Neural cell (in vitro differentiated cells): ENCODE data around the gene OAS1. TPM values are rescaled to one million over a fixed set of nuclear protein-coding genes. Genes with fewer than 3 reads are reported as not detected.

ENCODE experiments used
- H2AFZ ChIP-seq: fragments of 200-600, 300-800 bp; sonication (generic), shearing (Covaris generic); 2 replicates; pipeline ENCODE4 v1.6.0; 2014; ENCODE audit warnings: low read depth, mild to moderate bottlenecking, antibody characterized with exemption, low read length, moderate library complexity
- H3F3A ChIP-seq: fragments of 200-600 bp; shearing (Covaris generic); 2 replicates; pipeline ENCODE4 v1.6.1; 2016; ENCODE audit warnings: mild to moderate bottlenecking, moderate library complexity, mixed read lengths, antibody characterized with exemption, low read length; ENCODE audit not compliant: insufficient read depth, poor library complexity, severe bottlenecking
- H3K27ac ChIP-seq: fragments of 200-600, 300-800 bp; sonication (generic), shearing (Covaris generic); 2 replicates; pipeline ENCODE4 v1.5.1; 2014; ENCODE audit warnings: mild to moderate bottlenecking, low read length, moderate library complexity
- H3K27me3 ChIP-seq: fragments of 300-800, 200-600 bp; sonication (generic), shearing (Covaris generic); 2 replicates; pipeline ENCODE4 v1.6.0; 2014; ENCODE audit warnings: mild to moderate bottlenecking, low read depth, low read length, moderate library complexity; ENCODE audit not compliant: insufficient read depth
- H3K36me3 ChIP-seq: fragments of 300-800, 200-600 bp; sonication (generic), shearing (Covaris generic); 2 replicates; pipeline ENCODE4 v1.5.1; 2014; ENCODE audit warnings: mild to moderate bottlenecking, antibody characterized with exemption, low read length, moderate library complexity; ENCODE audit not compliant: insufficient read depth
- H3K4me2 ChIP-seq: fragments of 300-800, 200-600 bp; sonication (generic), shearing (Covaris generic); 2 replicates; pipeline ENCODE4 v1.6.0; 2014; ENCODE audit warnings: mild to moderate bottlenecking, low read length
- H3K4me3 ChIP-seq: fragments of 300-800, 200-600 bp; sonication (generic), shearing (Covaris generic); 2 replicates; pipeline ENCODE4 v1.5.1; 2014; ENCODE audit warnings: mild to moderate bottlenecking, low read length, moderate library complexity
- H3K79me2 ChIP-seq: fragments of 200-600 bp; shearing (Covaris generic); replicated peaks from 2 replicates; pipeline ENCODE4 v1.6.0; 2014; ENCODE audit warnings: mild to moderate bottlenecking, low read length, moderate library complexity; ENCODE audit not compliant: insufficient read depth
- H3K9ac ChIP-seq: fragments of 300-800, 200-600 bp; sonication (generic), shearing (Covaris generic); 2 replicates; pipeline ENCODE4 v1.6.1; 2016; ENCODE audit warnings: mild to moderate bottlenecking, low read length, mixed read lengths
- H3K9me2 ChIP-seq: fragments of 200-600 bp; shearing (Covaris generic); 2 replicates; pipeline ENCODE4 v1.6.1; 2016; ENCODE audit warnings: mild to moderate bottlenecking, low read length, mixed read lengths; ENCODE audit not compliant: insufficient read depth
- H3K9me3 ChIP-seq: fragments of 200-600, 300-800 bp; sonication (generic), shearing (Covaris generic); 2 replicates; pipeline ENCODE4 v1.6.1; 2016; ENCODE audit warnings: mild to moderate bottlenecking, mixed run types, low read length, moderate library complexity, mixed read lengths
- H4K20me1 ChIP-seq: fragments of 200-600 bp; shearing (Covaris generic); 2 replicates; pipeline ENCODE4 v1.6.1; 2016; ENCODE audit warnings: mild to moderate bottlenecking, mixed run types; ENCODE audit not compliant: insufficient read depth
- EP300 ChIP-seq: fragments of 450-650 bp; conservative IDR thresholded peaks from 2 replicates; pipeline ENCODE4 v1.6.1; 2014; ENCODE audit warnings: antibody characterized with exemption, mild to moderate bottlenecking, moderate library complexity; ENCODE audit not compliant: poor library complexity, severe bottlenecking
- EZH2 ChIP-seq: fragments of 200-600, 300-800 bp; shearing (Covaris generic), sonication (generic); IDR thresholded peaks from 2 replicates; pipeline ENCODE4 v1.6.1; 2014; ENCODE audit warnings: antibody characterized with exemption, low read length, borderline replicate concordance, mild to moderate bottlenecking; ENCODE audit not compliant: insufficient read depth, poor library complexity, severe bottlenecking
- MXI1 ChIP-seq: fragments of 450-650 bp; conservative IDR thresholded peaks from 2 replicates; pipeline ENCODE4 v1.6.1; 2014; ENCODE audit warnings: antibody characterized with exemption, mild to moderate bottlenecking; ENCODE audit not compliant: poor library complexity, severe bottlenecking
- POLR2AphosphoS5 ChIP-seq: IDR thresholded peaks from 2 replicates; pipeline ENCODE4 v1.6.1; 2012
- RAD21 ChIP-seq: fragments of 450-650 bp; conservative IDR thresholded peaks from 2 replicates; pipeline ENCODE4 v1.6.1; 2014; ENCODE audit warnings: antibody characterized with exemption, mild to moderate bottlenecking, moderate library complexity
- SMC3 ChIP-seq: fragments of 450-650 bp; conservative IDR thresholded peaks from 2 replicates; pipeline ENCODE4 v1.6.1; 2014; ENCODE audit warnings: antibody characterized with exemption, mild to moderate bottlenecking, moderate library complexity; ENCODE audit not compliant: poor library complexity
- TAF1 ChIP-seq: IDR thresholded peaks from 2 replicates; pipeline ENCODE4 v1.6.1; 2012; ENCODE audit warnings: low read depth
- polyA plus RNA-seq: library from polyadenylated mRNA; depleted of rRNA; stranded (reverse); fragments of >200 nt; gene quantifications from 2 replicates; pipeline ENCODE4 v1.2.3, GENCODE V29; 2014
- TF ChIP-seq, protein P1 (sequence below): IDR thresholded peaks from 2 replicates; pipeline ENCODE4 v1.6.1; 2012; ENCODE audit warnings: borderline replicate concordance
- TF ChIP-seq, protein P2 (sequence below): fragments of 450-650 bp; IDR thresholded peaks from 2 replicates; pipeline ENCODE4 v1.5.1; 2014; ENCODE audit warnings: antibody characterized with exemption, mild to moderate bottlenecking, moderate library complexity; ENCODE audit not compliant: poor library complexity, severe bottlenecking

The OAS1 gene
- polyA plus RNA-seq, 1 donor from 2014 or later = not detected

DNA sequence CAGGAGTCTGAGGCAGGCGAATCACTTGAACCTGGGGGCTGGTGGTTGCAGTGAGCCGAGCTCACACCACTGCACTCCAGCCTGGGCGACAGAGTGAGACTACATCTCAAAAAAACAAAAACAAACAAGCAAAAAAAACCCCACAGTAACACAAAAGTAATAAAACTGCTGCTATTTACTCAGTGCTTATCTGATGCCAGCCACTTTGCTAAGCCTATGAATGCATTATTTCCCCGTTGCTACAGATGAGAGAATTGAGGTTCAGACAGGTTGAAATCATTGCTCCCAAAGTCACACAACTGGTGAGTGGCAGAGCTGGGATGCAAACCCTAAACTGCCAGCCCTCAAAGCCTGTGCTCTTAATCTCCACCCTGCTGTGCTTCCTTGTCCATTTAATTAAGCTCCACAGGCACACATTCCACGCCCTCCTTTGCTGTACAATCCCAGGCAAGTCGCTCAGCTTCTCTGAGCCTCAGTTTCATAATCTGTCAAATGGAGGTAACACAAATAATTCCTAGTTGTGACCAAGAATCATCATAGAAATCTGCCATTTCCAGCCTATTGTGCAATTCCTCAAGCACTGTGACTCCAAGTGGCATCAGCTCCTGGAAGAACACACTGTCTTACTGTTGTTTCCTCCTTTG lies 25.8 kb downstream of the OAS1 start:
- no peak overlapping the region for H3K4me2 ChIP-seq
- no peaks in the 10 kb centered on the region for H3K79me2 ChIP-seq
- no peak overlapping the region for H3K27ac ChIP-seq
- H3K9me3 ChIP-seq = no peaks in the 10 kb centered on the region
- no peak overlapping the region for H2AFZ ChIP-seq
- H4K20me1 ChIP-seq = no peaks in the 10 kb centered on the region
- no peak overlapping the region for H3K4me3 ChIP-seq
- no peaks in the 10 kb centered on the region for H3K36me3 ChIP-seq
- H3K27me3 ChIP-seq = peaks cover 6% of the 10 kb centered on the region
- H3F3A ChIP-seq = no peaks in the 10 kb centered on the region
- H3K9ac ChIP-seq = no peak overlapping the region
- TF ChIP-seq SMC3 (no peak), POLR2AphosphoS5 (no peak), RAD21 (no peak), MXI1 (no peak), TAF1 (no peak), EP300 (no peak), EZH2 (no peak)
- TF ChIP-seq, protein P1, sequence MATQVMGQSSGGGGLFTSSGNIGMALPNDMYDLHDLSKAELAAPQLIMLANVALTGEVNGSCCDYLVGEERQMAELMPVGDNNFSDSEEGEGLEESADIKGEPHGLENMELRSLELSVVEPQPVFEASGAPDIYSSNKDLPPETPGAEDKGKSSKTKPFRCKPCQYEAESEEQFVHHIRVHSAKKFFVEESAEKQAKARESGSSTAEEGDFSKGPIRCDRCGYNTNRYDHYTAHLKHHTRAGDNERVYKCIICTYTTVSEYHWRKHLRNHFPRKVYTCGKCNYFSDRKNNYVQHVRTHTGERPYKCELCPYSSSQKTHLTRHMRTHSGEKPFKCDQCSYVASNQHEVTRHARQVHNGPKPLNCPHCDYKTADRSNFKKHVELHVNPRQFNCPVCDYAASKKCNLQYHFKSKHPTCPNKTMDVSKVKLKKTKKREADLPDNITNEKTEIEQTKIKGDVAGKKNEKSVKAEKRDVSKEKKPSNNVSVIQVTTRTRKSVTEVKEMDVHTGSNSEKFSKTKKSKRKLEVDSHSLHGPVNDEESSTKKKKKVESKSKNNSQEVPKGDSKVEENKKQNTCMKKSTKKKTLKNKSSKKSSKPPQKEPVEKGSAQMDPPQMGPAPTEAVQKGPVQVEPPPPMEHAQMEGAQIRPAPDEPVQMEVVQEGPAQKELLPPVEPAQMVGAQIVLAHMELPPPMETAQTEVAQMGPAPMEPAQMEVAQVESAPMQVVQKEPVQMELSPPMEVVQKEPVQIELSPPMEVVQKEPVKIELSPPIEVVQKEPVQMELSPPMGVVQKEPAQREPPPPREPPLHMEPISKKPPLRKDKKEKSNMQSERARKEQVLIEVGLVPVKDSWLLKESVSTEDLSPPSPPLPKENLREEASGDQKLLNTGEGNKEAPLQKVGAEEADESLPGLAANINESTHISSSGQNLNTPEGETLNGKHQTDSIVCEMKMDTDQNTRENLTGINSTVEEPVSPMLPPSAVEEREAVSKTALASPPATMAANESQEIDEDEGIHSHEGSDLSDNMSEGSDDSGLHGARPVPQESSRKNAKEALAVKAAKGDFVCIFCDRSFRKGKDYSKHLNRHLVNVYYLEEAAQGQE = no peak
- TF ChIP-seq, protein P2, sequence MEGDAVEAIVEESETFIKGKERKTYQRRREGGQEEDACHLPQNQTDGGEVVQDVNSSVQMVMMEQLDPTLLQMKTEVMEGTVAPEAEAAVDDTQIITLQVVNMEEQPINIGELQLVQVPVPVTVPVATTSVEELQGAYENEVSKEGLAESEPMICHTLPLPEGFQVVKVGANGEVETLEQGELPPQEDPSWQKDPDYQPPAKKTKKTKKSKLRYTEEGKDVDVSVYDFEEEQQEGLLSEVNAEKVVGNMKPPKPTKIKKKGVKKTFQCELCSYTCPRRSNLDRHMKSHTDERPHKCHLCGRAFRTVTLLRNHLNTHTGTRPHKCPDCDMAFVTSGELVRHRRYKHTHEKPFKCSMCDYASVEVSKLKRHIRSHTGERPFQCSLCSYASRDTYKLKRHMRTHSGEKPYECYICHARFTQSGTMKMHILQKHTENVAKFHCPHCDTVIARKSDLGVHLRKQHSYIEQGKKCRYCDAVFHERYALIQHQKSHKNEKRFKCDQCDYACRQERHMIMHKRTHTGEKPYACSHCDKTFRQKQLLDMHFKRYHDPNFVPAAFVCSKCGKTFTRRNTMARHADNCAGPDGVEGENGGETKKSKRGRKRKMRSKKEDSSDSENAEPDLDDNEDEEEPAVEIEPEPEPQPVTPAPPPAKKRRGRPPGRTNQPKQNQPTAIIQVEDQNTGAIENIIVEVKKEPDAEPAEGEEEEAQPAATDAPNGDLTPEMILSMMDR = no peak
- no peaks in the 10 kb centered on the region for H3K9me2 ChIP-seq

DNA sequence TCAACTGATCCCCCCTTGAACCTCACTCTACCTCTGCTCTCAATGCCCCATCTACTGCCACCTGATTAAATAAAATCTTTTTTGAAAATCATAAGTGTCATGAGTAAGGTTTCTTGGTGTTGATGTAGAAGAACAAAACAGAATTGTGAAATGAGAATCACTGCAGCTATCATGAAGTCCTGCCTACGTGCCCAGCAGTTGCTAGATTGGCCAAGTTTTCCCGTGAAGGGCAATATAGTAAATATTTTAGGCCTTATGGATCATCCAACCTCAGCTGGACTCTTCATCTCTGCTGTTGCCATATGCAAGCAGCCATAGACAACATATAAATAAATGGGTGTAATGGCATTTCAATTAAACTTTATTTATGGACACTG lies 26.4 kb downstream of the OAS1 start:
- Histone ChIP-seq H3F3A (no peaks in the 10 kb centered on the region), H3K4me2 (no peak overlapping the region), H3K36me3 (no peaks in the 10 kb centered on the region), H3K9me2 (no peaks in the 10 kb centered on the region), H3K27me3 (peaks cover 11% of the 10 kb centered on the region), H3K9ac (no peak overlapping the region), H3K4me3 (no peak overlapping the region), H4K20me1 (no peaks in the 10 kb centered on the region), H2AFZ (no peak overlapping the region), H3K79me2 (no peaks in the 10 kb centered on the region), H3K27ac (no peak overlapping the region), H3K9me3 (no peaks in the 10 kb centered on the region)
- TF ChIP-seq, protein P2 = no peak
- TF ChIP-seq SMC3 (no peak), EZH2 (no peak), EP300 (no peak), RAD21 (no peak)
